Trophoblast cell (in vitro differentiated cells and primary cell): ENCODE data around the gene PRKCH.

Experiments
- DNase-seq, 2 donors: peaks; one replicate each; pipeline ENCODE4 v3.0.0-alpha.2; 2016
- H2AFZ ChIP-seq: 2 replicates; pipeline ENCODE4 v1.6.1; 2013; ENCODE audit warnings: low read length, moderate library complexity, mild to moderate bottlenecking; ENCODE audit not compliant: insufficient read depth, poor library complexity
- H2AK5ac ChIP-seq: 2 replicates; pipeline ENCODE4 v1.6.1; 2013; ENCODE audit warnings: mild to moderate bottlenecking, low read length
- H2BK120ac ChIP-seq: 2 replicates; pipeline ENCODE4 v1.6.1; 2013; ENCODE audit warnings: low read length, mild to moderate bottlenecking, moderate library complexity; ENCODE audit not compliant: insufficient read depth, poor library complexity
- H2BK12ac ChIP-seq: 2 replicates; pipeline ENCODE4 v1.6.1; 2013; ENCODE audit warnings: mild to moderate bottlenecking, low read length, moderate library complexity
- H2BK5ac ChIP-seq: 2 replicates; pipeline ENCODE4 v1.6.1; 2013; ENCODE audit warnings: low read length, low read depth, moderate library complexity, mild to moderate bottlenecking; ENCODE audit not compliant: poor library complexity
- H3K14ac ChIP-seq: 2 replicates; pipeline ENCODE4 v1.6.1; 2013; ENCODE audit warnings: mild to moderate bottlenecking, low read length
- H3K18ac ChIP-seq: 2 replicates; pipeline ENCODE4 v1.6.1; 2013; ENCODE audit warnings: mild to moderate bottlenecking, low read length
- H3K23ac ChIP-seq: 2 replicates; pipeline ENCODE4 v1.6.1; 2013; ENCODE audit warnings: low read length
- H3K27ac ChIP-seq: 2 replicates; pipeline ENCODE4 v1.5.1; 2013; ENCODE audit warnings: low read depth, mild to moderate bottlenecking, inconsistent platforms, low read length, moderate library complexity
- H3K27me3 ChIP-seq: 2 replicates; pipeline ENCODE4 v1.6.1; 2013; ENCODE audit warnings: inconsistent platforms, mild to moderate bottlenecking, low read length, moderate library complexity; ENCODE audit not compliant: insufficient read depth
- H3K36me3 ChIP-seq, 2 experiments: 1 replicate in 1 of 2; 2 replicates in 1 of 2; pipeline ENCODE4 v1.6.1; 2013; ENCODE audit warnings: low read length in 2 of 2, mild to moderate bottlenecking in 2 of 2, moderate library complexity in 1 of 2; ENCODE audit not compliant: insufficient read depth in 2 of 2, control insufficient read depth in 1 of 2
- H3K4ac ChIP-seq: 2 replicates; pipeline ENCODE4 v1.6.1; 2013; ENCODE audit warnings: low read depth, mild to moderate bottlenecking, low read length, moderate library complexity
- H3K4me1 ChIP-seq, 2 experiments: 1 replicate in 1 of 2; 2 replicates in 1 of 2; pipeline ENCODE4 v1.6.1; 2013; ENCODE audit warnings: low read length in 2 of 2, mild to moderate bottlenecking in 2 of 2, moderate library complexity in 1 of 2; ENCODE audit not compliant: insufficient read depth in 2 of 2, control insufficient read depth in 1 of 2
- H3K4me2 ChIP-seq: 2 replicates; pipeline ENCODE4 v1.6.1; 2013; ENCODE audit warnings: inconsistent platforms, mild to moderate bottlenecking, low read length, moderate library complexity
- H3K4me3 ChIP-seq: 2 replicates; pipeline ENCODE4 v1.5.1; 2013; ENCODE audit warnings: mild to moderate bottlenecking, low read depth, low read length, inconsistent platforms
- H3K79me1 ChIP-seq: one replicate; pipeline ENCODE4 v1.6.1; 2013; ENCODE audit warnings: low read length
- H3K79me2 ChIP-seq: 2 replicates; pipeline ENCODE4 v1.6.1; 2013; ENCODE audit warnings: low read length, mild to moderate bottlenecking; ENCODE audit not compliant: control insufficient read depth, insufficient read depth, poor library complexity
- H3K9ac ChIP-seq: 2 replicates; pipeline ENCODE4 v1.6.1; 2013; ENCODE audit warnings: mild to moderate bottlenecking, low read length
- H3K9me3 ChIP-seq: 2 replicates; pipeline ENCODE4 v1.6.1; 2013; ENCODE audit warnings: low read depth, mild to moderate bottlenecking, control low read depth, inconsistent platforms, low read length; ENCODE audit not compliant: insufficient read depth
- H4K12ac ChIP-seq: 2 replicates; pipeline ENCODE4 v1.6.1; 2013; ENCODE audit warnings: low read depth, mild to moderate bottlenecking, low read length, moderate library complexity
- H4K8ac ChIP-seq: 2 replicates; pipeline ENCODE4 v1.6.1; 2013; ENCODE audit warnings: low read depth, mild to moderate bottlenecking, low read length, moderate library complexity
- H4K91ac ChIP-seq: one replicate; pipeline ENCODE4 v1.6.1; 2013; ENCODE audit warnings: low read depth, mild to moderate bottlenecking, low read length, moderate library complexity
- WGBS: extraction: QIAGEN DNeasy Blood & Tissue Kit; methylation state at CpG from one replicate; pipeline ENCODE4 v1.1.7; 2013; ENCODE audit warnings: missing lambda C conversion rate; ENCODE audit not compliant: insufficient read length, insufficient coverage; ENCODE audit errors: extremely low coverage; 5-methylcytosine and 5-hydroxymethylcytosine counted together

PRKCH gene

GRCh38 chr14:61345151-61345482 lies 23.7 kb downstream of the PRKCH start:
- Histone ChIP-seq H3K4ac (no peak overlapping the region), H2BK120ac (no peak overlapping the region), H3K27ac (no peak overlapping the region), H3K79me1 (peaks cover 10% of the 10 kb centered on the region), H3K4me3 (no peak overlapping the region), H4K8ac (no peak overlapping the region), H2AFZ (no peak overlapping the region), H3K14ac (no peak overlapping the region), H3K79me2 (peaks cover 16% of the 10 kb centered on the region), H4K12ac (no peak overlapping the region), H3K27me3 (no peaks in the 10 kb centered on the region), H4K91ac (no peak overlapping the region), H3K23ac (no peak overlapping the region), H3K18ac (no peak overlapping the region), H3K4me2 (no peak overlapping the region), H3K9ac (no peak overlapping the region), H2AK5ac (no peak overlapping the region), H2BK12ac (no peak overlapping the region), H2BK5ac (no peak overlapping the region), H3K36me3 (peaks cover 0 to 2% of the 10 kb centered on the region in 2 experiments), H3K9me3 (no peaks in the 10 kb centered on the region), H3K4me1 (peaks cover 15 to 35% of the 10 kb centered on the region in 2 experiments)
- DNase-seq, result no peak
- no CpG with 5 or more reads among the region's 2 CpGs for WGBS

- Histone ChIP-seq H3K27me3 (no peaks in the 10 kb centered on the region), H4K8ac (no peak overlapping the region), H3K9me3 (no peaks in the 10 kb centered on the region), H2BK5ac (no peak overlapping the region), H2BK12ac (no peak overlapping the region), H4K12ac (no peak overlapping the region), H3K9ac (no peak overlapping the region), H2AFZ (no peak overlapping the region), H3K4me2 (no peak overlapping the region), H3K4ac (no peak overlapping the region), H3K14ac (no peak overlapping the region), H3K79me1 (peaks cover 7% of the 10 kb centered on the region), H2BK120ac (no peak overlapping the region), H3K23ac (no peak overlapping the region), H3K27ac (no peak overlapping the region), H2AK5ac (no peak overlapping the region), H3K79me2 (peaks cover 11% of the 10 kb centered on the region), H3K4me1 (peaks cover 15 to 34% of the 10 kb centered on the region in 2 experiments), H4K91ac (no peak overlapping the region), H3K4me3 (no peak overlapping the region), H3K18ac (no peak overlapping the region), H3K36me3 (peaks cover 0 to 2% of the 10 kb centered on the region in 2 experiments)
- DNase-seq, result no peak
- no CpG with 5 or more reads among the region's 2 CpGs for WGBS
Measured at GRCh38 chr14:61346221-61346620, 24.8 kb downstream of the PRKCH start.

DNA sequence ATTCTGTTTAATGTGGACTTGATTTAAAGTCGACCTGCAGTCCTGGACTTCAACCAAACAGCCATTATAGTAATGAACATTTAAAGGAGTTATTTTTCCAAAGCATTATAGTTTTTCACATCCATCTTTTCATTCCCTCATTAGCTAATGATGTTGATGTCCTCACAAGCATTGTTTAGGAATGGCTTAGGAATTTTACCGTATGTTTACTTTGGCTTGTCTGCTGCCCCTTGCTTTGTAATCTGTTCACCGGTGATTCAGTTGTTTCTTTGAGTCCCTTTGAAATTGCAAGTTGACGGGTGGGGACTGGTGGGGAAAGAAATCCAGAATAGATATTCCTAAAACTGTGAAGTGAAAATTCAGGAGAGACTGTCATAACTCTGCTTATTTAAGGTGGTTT lies 25.4 kb downstream of the PRKCH start:
- Histone ChIP-seq H2BK5ac (no peak overlapping the region), H3K18ac (no peak overlapping the region), H2AFZ (no peak overlapping the region), H3K27me3 (no peaks in the 10 kb centered on the region), H4K91ac (no peak overlapping the region), H3K4ac (peak overlapping the region; percentile 12), H3K79me1 (peaks cover 6% of the 10 kb centered on the region), H4K12ac (no peak overlapping the region), H2BK120ac (no peak overlapping the region), H3K27ac (no peak overlapping the region), H2BK12ac (no peak overlapping the region), H3K4me1 (peaks cover 15 to 33% of the 10 kb centered on the region in 2 experiments), H3K14ac (no peak overlapping the region), H3K23ac (no peak overlapping the region), H3K9me3 (no peaks in the 10 kb centered on the region), H3K4me3 (no peak overlapping the region), H3K79me2 (peaks cover 12% of the 10 kb centered on the region), H2AK5ac (no peak overlapping the region), H3K4me2 (no peak overlapping the region), H4K8ac (no peak overlapping the region), H3K9ac (no peak overlapping the region), H3K36me3 (peaks cover 0 to 2% of the 10 kb centered on the region in 2 experiments)
- DNase-seq, result no peak
- WGBS, result no CpG with 5 or more reads among the region's 4 CpGs

GRCh38 chr14:61347826-61348443 lies 26.6 kb downstream of the PRKCH start:
- Histone ChIP-seq H4K8ac (peak overlapping the region; percentile 7), H3K36me3 (peaks cover 0 to 2% of the 10 kb centered on the region in 2 experiments), H3K14ac (no peak overlapping the region), H3K27me3 (no peaks in the 10 kb centered on the region), H3K18ac (no peak overlapping the region), H4K91ac (no peak overlapping the region), H3K4me1 (peaks cover 11 to 26% of the 10 kb centered on the region in 2 experiments), H3K9ac (no peak overlapping the region), H3K79me2 (peaks cover 13% of the 10 kb centered on the region), H3K4me3 (no peak overlapping the region), H3K79me1 (peaks cover 7% of the 10 kb centered on the region), H3K27ac (no peak overlapping the region), H3K9me3 (no peaks in the 10 kb centered on the region), H3K4ac (peak overlapping the region; percentile 43), H3K4me2 (no peak overlapping the region), H3K23ac (no peak overlapping the region), H2BK120ac (peak overlapping the region; percentile 41), H4K12ac (no peak overlapping the region), H2AFZ (no peak overlapping the region), H2BK5ac (no peak overlapping the region), H2BK12ac (peak overlapping the region; percentile 65), H2AK5ac (no peak overlapping the region)
- no CpG with 5 or more reads among the region's 8 CpGs for WGBS
- no peak for DNase-seq
